Immature natural killer cell (primary cell): Measurements from ENCODE around the gene GON7. TPM values are rescaled to one million over a fixed set of nuclear protein-coding genes. Genes with fewer than 3 reads are reported as not detected.
"Not testable (repeated sequence)": the region's sequence is repeated elsewhere in the genome, so short reads cannot be mapped to it uniquely, and the experiment has no call there.

Experiments
- DNase-seq, 3 donors: peaks; one replicate each; pipeline ENCODE4 v3.0.0; 2022; ENCODE audit warnings: mixed read lengths in 1 of 3
- H3K27ac Mint-ChIP-seq, 6 donors: one replicate each; pipeline ENCODE4 v1.8.0; 2020; ENCODE audit warnings: mixed read lengths in 6 of 6, mild to moderate bottlenecking in 5 of 6, inconsistent platforms in 4 of 6, moderate library complexity in 3 of 6
- H3K27me3 Mint-ChIP-seq, 3 donors: one replicate each; pipeline ENCODE4 v1.8.0; 2020 to 2021; ENCODE audit warnings: low read depth in 3 of 3, mild to moderate bottlenecking in 3 of 3, mixed read lengths in 3 of 3, moderate library complexity in 3 of 3, inconsistent platforms in 1 of 3
- H3K36me3 Mint-ChIP-seq, 3 donors: one replicate each; pipeline ENCODE4 v1.8.0; 2020; ENCODE audit warnings: mixed read lengths in 3 of 3, inconsistent platforms in 2 of 3, mild to moderate bottlenecking in 2 of 3
- H3K4me1 Mint-ChIP-seq, 2 donors: one replicate each; pipeline ENCODE4 v1.8.0; 2020; ENCODE audit warnings: inconsistent platforms in 2 of 2, mild to moderate bottlenecking in 2 of 2, mixed read lengths in 2 of 2, moderate library complexity in 1 of 2
- H3K4me3 Mint-ChIP-seq, 5 donors: one replicate each; pipeline ENCODE4 v1.8.0; 2020; ENCODE audit warnings: mild to moderate bottlenecking in 5 of 5, mixed read lengths in 5 of 5, inconsistent platforms in 3 of 5, moderate library complexity in 3 of 5
- H3K9me3 Mint-ChIP-seq, 6 donors: one replicate each; pipeline ENCODE4 v1.8.0; 2020; ENCODE audit warnings: mild to moderate bottlenecking in 6 of 6, mixed read lengths in 6 of 6, inconsistent platforms in 4 of 6, moderate library complexity in 3 of 6
- polyA plus RNA-seq, 3 donors: library from polyadenylated mRNA; unstranded; fragments of 300-500 nt; fragmentation: Illumina TruSeq; gene quantifications; one replicate each; pipeline ENCODE4 v1.2.3, GENCODE V29; 2021

The GON7 gene
- polyA plus RNA-seq, 3 donors from 2014 or later: 22.1 to 24.8 (median 22.4) TPM

DNA sequence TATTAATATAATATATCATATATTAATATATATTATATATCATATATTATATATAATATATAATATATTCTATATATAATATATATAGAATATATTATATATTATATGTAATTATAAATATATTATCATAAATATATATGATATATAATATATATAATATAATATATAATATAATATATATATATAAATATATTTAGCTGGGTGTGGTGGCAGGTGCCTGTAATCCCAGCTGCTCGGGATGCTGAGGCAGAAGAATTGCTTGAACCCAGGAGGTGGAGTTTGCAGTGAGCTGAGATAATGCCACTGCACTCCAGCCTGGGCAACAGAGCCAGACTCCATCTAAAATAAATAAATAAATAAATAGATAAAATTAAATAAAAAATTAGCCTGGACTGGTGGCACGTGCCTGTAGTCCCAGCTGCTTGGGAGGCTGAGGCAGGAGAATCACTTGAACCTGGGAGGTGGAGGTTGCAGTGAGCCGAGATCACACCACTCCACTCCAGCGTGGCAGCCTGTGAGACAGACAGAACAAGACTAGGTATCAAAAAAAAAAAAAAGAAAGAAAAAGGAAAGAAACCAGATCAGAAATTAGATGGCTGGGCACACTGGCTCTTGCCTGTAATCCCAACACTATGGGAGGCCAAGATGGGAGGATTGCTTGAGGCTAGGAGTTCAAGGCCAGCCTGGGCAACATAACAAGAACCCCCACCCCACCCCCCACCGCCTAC, 47.1 kb downstream of the GON7 start:
- H3K9me3 Mint-ChIP-seq, H3K27me3 Mint-ChIP-seq, H3K27ac Mint-ChIP-seq: not testable (repeated sequence)

DNA sequence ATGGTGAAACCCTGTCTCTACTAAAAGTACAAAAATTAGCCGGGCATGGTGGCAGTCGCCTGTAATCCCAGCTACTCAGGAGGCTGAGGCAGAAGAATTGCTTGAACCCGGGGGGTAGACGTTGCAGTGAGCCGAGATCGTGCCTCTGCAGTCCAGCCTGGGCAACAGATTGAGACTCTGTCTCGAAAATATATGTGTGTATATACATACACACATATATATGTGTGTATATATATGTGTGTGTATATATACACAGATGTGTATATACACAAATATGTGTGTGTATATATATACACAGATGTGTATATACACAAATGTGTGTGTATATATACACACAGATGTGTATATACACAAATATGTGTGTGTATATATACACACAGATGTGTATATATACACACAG, 48.5 kb downstream of the GON7 start:
- H3K36me3 Mint-ChIP-seq, H3K27me3 Mint-ChIP-seq, DNase-seq, H3K4me3 Mint-ChIP-seq, H3K4me1 Mint-ChIP-seq, H3K27ac Mint-ChIP-seq, H3K9me3 Mint-ChIP-seq: not testable (repeated sequence)

More for the DNA sequence above, 47.1 kb downstream of the GON7 start:
- not testable (repeated sequence) for H3K36me3 Mint-ChIP-seq, H3K4me3 Mint-ChIP-seq, DNase-seq, H3K4me1 Mint-ChIP-seq

DNA sequence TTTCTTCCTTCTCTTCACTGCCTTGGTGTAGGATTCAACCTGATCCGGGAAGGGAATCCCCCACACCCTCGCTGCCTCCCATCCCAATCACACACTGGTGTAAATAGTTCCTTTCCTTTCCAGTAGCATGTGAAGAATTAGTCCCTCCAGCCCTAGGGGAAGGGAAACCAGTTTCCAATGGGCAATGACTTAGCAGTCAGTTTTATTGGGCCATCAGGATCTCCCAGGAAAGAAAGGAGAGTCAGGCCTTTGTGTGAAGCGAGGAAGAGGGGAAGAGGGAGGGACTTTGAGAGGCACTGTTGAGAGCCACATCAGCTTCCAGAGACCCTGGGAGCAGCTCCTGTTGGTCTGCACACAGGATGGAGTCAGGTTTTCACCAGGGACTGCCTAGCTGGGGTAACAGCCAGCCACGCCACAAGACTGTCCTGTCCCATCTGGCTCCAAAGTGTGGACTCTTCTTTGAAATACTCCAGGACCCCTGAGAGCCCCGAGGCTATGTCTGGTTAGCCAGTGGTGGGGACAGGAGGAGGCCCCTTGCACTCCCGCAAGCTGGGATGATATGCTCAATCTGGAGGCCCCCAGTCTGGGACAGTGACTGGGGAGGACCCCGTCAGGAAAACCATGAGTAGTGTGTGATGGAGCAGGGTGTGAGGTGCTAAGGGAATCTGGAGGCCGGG, 50.0 kb downstream of the GON7 start:
- H3K36me3 Mint-ChIP-seq: no peaks in the 10 kb centered on the region
- H3K4me3 Mint-ChIP-seq: no peak overlapping the region
- no peaks in the 10 kb centered on the region for H3K4me1 Mint-ChIP-seq
- H3K27me3 Mint-ChIP-seq: peaks cover 0 to 2% (median 0%) of the 10 kb centered on the region in 3 donors
- no peak overlapping the region for H3K27ac Mint-ChIP-seq
- no peaks in the 10 kb centered on the region for H3K9me3 Mint-ChIP-seq
- no peak for DNase-seq

DNA sequence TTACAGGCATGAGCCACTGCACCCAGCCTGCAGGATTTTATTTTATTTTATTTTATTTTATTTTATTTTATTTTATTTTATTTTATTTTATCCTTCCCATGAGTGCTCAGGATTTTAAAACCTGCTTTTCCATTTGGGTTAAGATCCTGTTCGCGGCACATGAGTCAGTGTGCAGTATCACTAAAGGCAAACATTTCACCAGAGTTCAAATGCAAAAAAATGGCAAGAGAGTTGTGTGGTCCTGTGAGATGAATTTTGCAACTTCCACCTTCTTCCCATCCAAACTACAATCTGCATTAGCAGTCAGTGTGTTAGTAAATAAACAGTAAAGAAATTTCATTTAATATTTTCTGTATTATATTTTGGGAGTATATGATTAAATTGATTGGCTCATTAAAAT, 51.2 kb downstream of the GON7 start:
- DNase-seq: no peak

GRCh38 chr14:93153121-93153520, 53.7 kb downstream of the GON7 start:
- Mint-ChIP-seq H3K9me3 (no peaks in the 10 kb centered on the region), H3K36me3 (no peaks in the 10 kb centered on the region), H3K4me1 (no peaks in the 10 kb centered on the region), H3K27me3 (peaks cover 0 to 2% (median 2%) of the 10 kb centered on the region in 3 donors), H3K4me3 (no peak overlapping the region), H3K27ac (no peak overlapping the region)
- DNase-seq: no peak

More for the DNA sequence above, 51.2 kb downstream of the GON7 start:
- H3K9me3 Mint-ChIP-seq: no peaks in the 10 kb centered on the region
- H3K27me3 Mint-ChIP-seq: peaks cover 0 to 2% (median 0%) of the 10 kb centered on the region in 3 donors
- no peak overlapping the region for H3K27ac Mint-ChIP-seq
- H3K4me1 Mint-ChIP-seq: no peaks in the 10 kb centered on the region
- no peaks in the 10 kb centered on the region for H3K36me3 Mint-ChIP-seq
- H3K4me3 Mint-ChIP-seq: no peak overlapping the region

Other genes starting within 250 kb of the GON7 start
- gene ITPK1, start 91.1 kb downstream of the GON7 start, polyA plus RNA-seq: 10 to 100 TPM; 19.5 to 53.0 (median 21.7) TPM
- gene MOAP1, start 22.2 kb downstream of the GON7 start, polyA plus RNA-seq: 100 to 1,000 TPM in 1 of 3 donors, 10 to 100 TPM in 2; 68.0 to 124 (median 90.4) TPM
- gene LYSET, start 21.7 kb downstream of the GON7 start, polyA plus RNA-seq: 10 to 100 TPM; 29.9 to 31.8 (median 30.3) TPM
- gene UBR7, start 191 bp upstream of the GON7 start, polyA plus RNA-seq: 10 to 100 TPM; 29.8 to 76.1 (median 43.4) TPM
- gene BTBD7, start 126.0 kb upstream of the GON7 start, polyA plus RNA-seq: 10 to 100 TPM in 2 of 3 donors, 1 to 10 TPM in 1; 6.2 to 11.6 (median 10.6) TPM
- not detected for gene COX8C, start 140.1 kb upstream of the GON7 start, polyA plus RNA-seq
- gene UNC79, start 223.9 kb upstream of the GON7 start, polyA plus RNA-seq: not detected